WTC11 (cell line): Measurements from ENCODE around the gene CACNG7. TPM values are rescaled to one million over a fixed set of nuclear protein-coding genes. Genes with fewer than 3 reads are reported as not detected.

Experiments
- ATAC-seq: fragments of 200-7000 bp; cut with Tn5 transposase; 2 replicates; pipeline ENCODE4 v1.10.0; 2021; ENCODE audit warnings: mild to moderate bottlenecking, moderate library complexity
- CTCF ChIA-PET: fragments of 300-600 bp; sonication (Branson Sonifier 250); formaldehyde crosslinking; loops from one replicate; lab custom pipeline; 2021; ENCODE audit warnings: antibody characterized with exemption; lab: Charles Lee
- POLR2A ChIA-PET: fragments of 350-600 bp; sonication (Branson Sonifier 250); formaldehyde crosslinking; loops from one replicate; lab custom pipeline; 2021; ENCODE audit warnings: antibody characterized with exemption; lab: Charles Lee
- DNase-seq: peaks from one replicate; pipeline ENCODE4 v3.0.0; 2021; ENCODE audit warnings: low spot score
- H3K27ac Mint-ChIP-seq: 2 replicates; pipeline ENCODE4 v1.8.0; 2021; ENCODE audit warnings: mixed read lengths
- H3K27me3 Mint-ChIP-seq: 2 replicates; pipeline ENCODE4 v1.8.0; 2021; ENCODE audit warnings: low read depth, mild to moderate bottlenecking, moderate library complexity, mixed read lengths
- H3K36me3 Mint-ChIP-seq: 2 replicates; pipeline ENCODE4 v1.8.0; 2021; ENCODE audit warnings: mixed read lengths
- H3K4me1 Mint-ChIP-seq: 2 replicates; pipeline ENCODE4 v1.8.0; 2022; ENCODE audit warnings: mixed read lengths
- H3K4me3 Mint-ChIP-seq: 2 replicates; pipeline ENCODE4 v1.8.0; 2021; ENCODE audit warnings: mild to moderate bottlenecking, moderate library complexity, mixed read lengths
- H3K9me3 Mint-ChIP-seq: 2 replicates; pipeline ENCODE4 v1.8.0; 2021; ENCODE audit warnings: mixed read lengths
- ARID4B ChIP-seq: sonication (generic); formaldehyde crosslinking; IDR thresholded peaks from 2 replicates; pipeline ENCODE4 v1.8.0; 2023; ENCODE audit warnings: missing genetic modification reagents, mild to moderate bottlenecking, borderline replicate concordance
- E2F1 ChIP-seq: sonication (generic); formaldehyde crosslinking; IDR thresholded peaks from 2 replicates; pipeline ENCODE4 v1.8.0; 2022; ENCODE audit warnings: mild to moderate bottlenecking, missing genetic modification reagents
- E2F5 ChIP-seq: sonication (generic); formaldehyde crosslinking; IDR thresholded peaks from 2 replicates; pipeline ENCODE4 v1.8.1; 2022; ENCODE audit warnings: mild to moderate bottlenecking, moderate library complexity, missing genetic modification reagents
- ELF4 ChIP-seq: sonication (generic); formaldehyde crosslinking; IDR thresholded peaks from 2 replicates; pipeline ENCODE4 v1.8.1; 2022; ENCODE audit warnings: low read depth, mild to moderate bottlenecking, moderate library complexity, missing genetic modification reagents
- ETV6 ChIP-seq: sonication (generic); formaldehyde crosslinking; IDR thresholded peaks from 2 replicates; pipeline ENCODE4 v1.8.1; 2022; ENCODE audit warnings: mild to moderate bottlenecking, missing genetic modification reagents
- FOXJ3 ChIP-seq: sonication (generic); formaldehyde crosslinking; IDR thresholded peaks from 2 replicates; pipeline ENCODE4 v1.9.0; 2021; ENCODE audit warnings: missing genetic modification reagents, mild to moderate bottlenecking, borderline replicate concordance
- GTF2I ChIP-seq: fragments of 250-450 bp; sonication (Bioruptor Pico); conservative IDR thresholded peaks from 2 replicates; pipeline ENCODE4 v1.4.0; 2021; ENCODE audit warnings: mild to moderate bottlenecking
- MAX ChIP-seq: sonication (generic); formaldehyde crosslinking; IDR thresholded peaks from 2 replicates; pipeline ENCODE4 v1.8.0; 2022; ENCODE audit warnings: mild to moderate bottlenecking, missing genetic modification reagents
- MYBL2 ChIP-seq: sonication (generic); formaldehyde crosslinking; IDR thresholded peaks from 2 replicates; pipeline ENCODE4 v1.8.1; 2023; ENCODE audit warnings: mild to moderate bottlenecking, moderate library complexity, missing genetic modification reagents
- NFE2L1 ChIP-seq: sonication (generic); formaldehyde crosslinking; IDR thresholded peaks from 2 replicates; pipeline ENCODE4 v1.8.1; 2023; ENCODE audit warnings: missing genetic modification reagents
- NR3C1 ChIP-seq: sonication (generic); formaldehyde crosslinking; conservative IDR thresholded peaks from 2 replicates; pipeline ENCODE4 v1.8.1; 2023; ENCODE audit warnings: low read depth, mild to moderate bottlenecking, missing genetic modification reagents
- PRRX2 ChIP-seq: fragments of 250-450 bp; sonication (Bioruptor Pico); IDR thresholded peaks from 2 replicates; pipeline ENCODE4 v1.8.0; 2021; ENCODE audit warnings: mild to moderate bottlenecking
- RORB ChIP-seq: fragments of 250-450 bp; sonication (Bioruptor Pico); IDR thresholded peaks from 2 replicates; pipeline ENCODE4 v1.9.0; 2021; ENCODE audit warnings: mild to moderate bottlenecking
- SMAD3 ChIP-seq: sonication (generic); formaldehyde crosslinking; IDR thresholded peaks from 2 replicates; pipeline ENCODE4 v1.8.0; 2022; ENCODE audit warnings: missing genetic modification reagents, mild to moderate bottlenecking, borderline replicate concordance
- SP1 ChIP-seq: sonication (generic); formaldehyde crosslinking; conservative IDR thresholded peaks from 2 replicates; pipeline ENCODE4 v1.8.1; 2022; ENCODE audit warnings: missing genetic modification reagents
- STAT6 ChIP-seq: sonication (generic); formaldehyde crosslinking; conservative IDR thresholded peaks from 2 replicates; pipeline ENCODE4 v1.8.1; 2023; ENCODE audit warnings: mild to moderate bottlenecking, low read depth, missing genetic modification reagents, moderate library complexity
- TCF7 ChIP-seq: sonication (generic); formaldehyde crosslinking; IDR thresholded peaks from 2 replicates; pipeline ENCODE4 v1.8.0; 2022; ENCODE audit warnings: mild to moderate bottlenecking, low read depth, missing genetic modification reagents, moderate library complexity
- TEAD1 ChIP-seq: sonication (generic); formaldehyde crosslinking; IDR thresholded peaks from 2 replicates; pipeline ENCODE4 v1.8.0; 2022; ENCODE audit warnings: mild to moderate bottlenecking, missing genetic modification reagents
- ZMAT4 ChIP-seq: fragments of 250-450 bp; sonication (Bioruptor Pico); IDR thresholded peaks from 2 replicates; pipeline ENCODE4 v1.9.0; 2021; ENCODE audit warnings: mild to moderate bottlenecking
- ZNF512 ChIP-seq: sonication (generic); formaldehyde crosslinking; IDR thresholded peaks from 2 replicates; pipeline ENCODE4 v1.8.1; 2022; ENCODE audit warnings: missing genetic modification reagents, borderline replicate concordance
- ZSCAN18 ChIP-seq: fragments of 250-450 bp; sonication (Bioruptor Pico); IDR thresholded peaks from 2 replicates; pipeline ENCODE4 v2.1.2; 2022; ENCODE audit warnings: mild to moderate bottlenecking, moderate library complexity
- total RNA-seq: library from RNA; stranded (reverse); gene quantifications from 3 replicates; pipeline ENCODE4 v1.2.3, GENCODE V29; 2021

Gene CACNG7
- total RNA-seq, 1 experiment from 2014 or later: 33.3 TPM

- no peaks in the 10 kb centered on the region for H3K9me3 Mint-ChIP-seq
- POLR2A ChIA-PET: interaction anchor here (2.3 kb wide), 1 partner anchor 8 kb away, joined by 21 read pairs; the partner anchor contains the start of gene MYADM
- no peaks in the 10 kb centered on the region for H3K27me3 Mint-ChIP-seq
- no peak for TF ChIP-seq PRRX2
- no peak for TF ChIP-seq SP1 (CRISPR knock-in tag)
- TF ChIP-seq E2F5 (CRISPR knock-in tag): no peak
- TF ChIP-seq ZNF512 (CRISPR knock-in tag): no peak
- no peak for TF ChIP-seq NR3C1 (CRISPR knock-in tag)
- no peak for TF ChIP-seq TEAD1 (CRISPR knock-in tag)
- TF ChIP-seq ETV6: no peak
- TF ChIP-seq SMAD3 (CRISPR knock-in tag): no peak
- no peak for TF ChIP-seq ZMAT4
- TF ChIP-seq STAT6 (CRISPR knock-in tag): no peak
- TF ChIP-seq ZSCAN18 (CRISPR knock-in tag): no peak
- no peak for TF ChIP-seq FOXJ3
- no peak for TF ChIP-seq ELF4 (CRISPR knock-in tag)
- no peak for TF ChIP-seq E2F1 (CRISPR knock-in tag)
- no peak for TF ChIP-seq MYBL2 (CRISPR knock-in tag)
- H3K27ac Mint-ChIP-seq: peak overlapping the region; percentile 24; the same call in 1 of the 2 replicates
- CTCF ChIA-PET: interaction anchor here (1.2 to 1.3 kb wide), 2 partner anchors 37 to 67 kb away, joined by 3 to 5 read pairs; no protein-coding TSS in a partner anchor
- peaks cover 39% of the 10 kb centered on the region for H3K36me3 Mint-ChIP-seq
- no peak for DNase-seq
- H3K4me3 Mint-ChIP-seq: no peak overlapping the region
- no peak for ATAC-seq
- H3K4me1 Mint-ChIP-seq: peaks cover 25% of the 10 kb centered on the region
Observed at GRCh38 chr19:53875602-53876325, 33.3 kb upstream of the CACNG7 start.

GRCh38 chr19:53876651-53877224, 32.3 kb upstream of the CACNG7 start:
- POLR2A ChIA-PET: interaction anchor here (2.3 kb wide), 1 partner anchor 9 kb away, joined by 21 read pairs; the partner anchor contains the start of gene MYADM
- ATAC-seq: no peak
- H3K27me3 Mint-ChIP-seq: no peaks in the 10 kb centered on the region
- H3K9me3 Mint-ChIP-seq: no peaks in the 10 kb centered on the region
- H3K36me3 Mint-ChIP-seq: peaks cover 31% of the 10 kb centered on the region
- H3K27ac Mint-ChIP-seq: peak overlapping the region; percentile 2; the same call in 1 of the 2 replicates
- CTCF ChIA-PET: interaction anchor here (0.8 to 1.3 kb wide), 4 partner anchors 9 to 147 kb away, joined by 3 to 5 read pairs (median 4); partner anchors contain the start of gene MYADM
- DNase-seq: no peak
- peaks cover 25% of the 10 kb centered on the region for H3K4me1 Mint-ChIP-seq
- H3K4me3 Mint-ChIP-seq: no peak overlapping the region
- TF ChIP-seq NFE2L1 (CRISPR knock-in tag) (no peak), ARID4B (CRISPR knock-in tag) (no peak), MAX (CRISPR knock-in tag) (no peak), TCF7 (no peak), SP1 (CRISPR knock-in tag) (no peak), PRRX2 (no peak), RORB (CRISPR knock-in tag) (no peak), GTF2I (no peak)
